Right lobe of liver (tissue), 6 donors: ENCODE results near the gene DCTN2. TPM values are rescaled to one million over a fixed set of nuclear protein-coding genes. Genes with fewer than 3 reads are reported as not detected.
"Not testable (repeated sequence)": the region's sequence is repeated elsewhere in the genome, so short reads cannot be mapped to it uniquely, and the experiment has no call there.

ENCODE experiments used
- ATAC-seq, 4 donors: fragments of 200-7000 bp; cut with Tn5 transposase; one replicate each; pipeline ENCODE4 v1.9.1; 2020; ENCODE audit warnings: mild to moderate bottlenecking in 4 of 4, moderate library complexity in 4 of 4
- DNase-seq, 3 donors: peaks; one replicate each; pipeline ENCODE4 v3.0.0-alpha.2; 2020
- H3K27ac ChIP-seq, 3 donors: fragments of 200-600 bp; one replicate each; pipeline ENCODE4 v1.8.0; 2022
- H3K27me3 ChIP-seq, 2 donors: fragments of 200-600 bp; one replicate each; pipeline ENCODE4 v1.8.0; 2022
- H3K36me3 ChIP-seq, 4 donors: fragments of 200-600 bp; sonication (generic) in 1 of 4; one replicate each; pipeline versions ENCODE4 v1.5.1 to v1.8.0; 2017 to 2022; ENCODE audit warnings: control low read depth in 1 of 4
- H3K4me1 ChIP-seq, 4 donors: fragments of 200-600 bp; sonication (generic) in 1 of 4; one replicate each; pipeline versions ENCODE4 v1.5.1 to v1.8.0; 2017 to 2022; ENCODE audit warnings: control low read depth in 1 of 4
- H3K4me3 ChIP-seq, 3 donors: fragments of 200-600 bp; one replicate each; pipeline ENCODE4 v1.8.0; 2022
- H3K9me3 ChIP-seq, 4 donors: fragments of 200-600 bp; sonication (generic) in 1 of 4; one replicate each; pipeline versions ENCODE4 v1.5.1 to v1.8.0; 2017 to 2022; ENCODE audit warnings: control low read depth in 1 of 4
- POLR2A ChIP-seq: fragments of 450-650 bp; IDR thresholded peaks from one replicate; pipeline ENCODE4 v1.6.1; 2017; ENCODE audit warnings: antibody characterized with exemption, mild to moderate bottlenecking
- WGBS: methylation state at CpG from one replicate; pipeline ENCODE4 v1.1.6; 2018; ENCODE audit warnings: low coverage, low lambda C conversion rate; ENCODE audit not compliant: insufficient coverage; ENCODE audit errors: missing lambda C conversion rate; 5-methylcytosine and 5-hydroxymethylcytosine counted together
- intact Hi-C, 2 donors: fragments of 100-400 bp; cut with DNase I; formaldehyde crosslinking; loops; one replicate each; pipeline versions ENCODE4 v1.11.2 to v1.14.1; 2022
- total RNA-seq, 6 experiments: library from RNA; depleted of rRNA in 2 of 6; stranded (reverse); fragments of >200 nt in 2 of 6; fragmentation: NEBNext Ultra II Directional in 3 of 6; extraction: Animal tissue kit (Norgen Biotek cat#: 25700) in 3 of 6; gene quantifications; one replicate each; pipeline versions ENCODE4 v1.1.0 to v1.2.4, GENCODE V29; 2016 to 2023
- TF ChIP-seq, protein P1 (sequence below), 4 donors: fragments of 200-600 bp in 3 of 4; fragments of 450-650 bp in 1 of 4; IDR thresholded peaks; one replicate each; pipeline versions ENCODE4 v1.5.1 to v1.8.0; 2016 to 2022; ENCODE audit warnings: antibody characterized with exemption in 4 of 4, mild to moderate bottlenecking in 2 of 4
- donor health status: DM: no; HTN: yes; CAD: no.
- donor health status: DM: no; HTN: no; CAD: no.
- donor health status: DM: no; HTN: no; CAD: no.
- donor health status: DM: no; HTN: yes; CAD: no.
- donor health status: DM: no; HTN: yes; CAD: no.

The DCTN2 gene
- total RNA-seq, 6 experiments from 2014 or later = 28.4 to 80.0 (median 36.0) TPM

DNA sequence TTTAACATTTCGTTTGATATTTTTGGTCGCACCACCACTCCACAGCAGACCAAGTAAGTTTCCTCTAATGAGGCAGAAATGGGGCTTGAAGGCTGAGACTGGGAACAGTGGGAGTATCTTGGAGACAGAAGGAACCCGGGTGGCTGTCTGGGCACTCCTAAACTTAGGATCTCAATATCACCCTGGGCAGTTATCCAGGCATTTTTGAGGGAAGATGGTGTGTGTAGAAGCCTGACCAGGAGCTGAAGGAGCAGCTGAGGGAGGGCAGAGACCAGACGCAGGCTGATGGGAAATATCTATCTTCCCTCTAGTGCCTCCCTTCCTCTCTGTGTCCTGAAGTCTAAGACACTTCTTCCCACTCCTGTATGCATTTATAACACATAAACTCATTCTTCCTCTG is 48.4 kb downstream of the DCTN2 start:
- TF ChIP-seq POLR2A = no peak
- TF ChIP-seq, protein P1, sequence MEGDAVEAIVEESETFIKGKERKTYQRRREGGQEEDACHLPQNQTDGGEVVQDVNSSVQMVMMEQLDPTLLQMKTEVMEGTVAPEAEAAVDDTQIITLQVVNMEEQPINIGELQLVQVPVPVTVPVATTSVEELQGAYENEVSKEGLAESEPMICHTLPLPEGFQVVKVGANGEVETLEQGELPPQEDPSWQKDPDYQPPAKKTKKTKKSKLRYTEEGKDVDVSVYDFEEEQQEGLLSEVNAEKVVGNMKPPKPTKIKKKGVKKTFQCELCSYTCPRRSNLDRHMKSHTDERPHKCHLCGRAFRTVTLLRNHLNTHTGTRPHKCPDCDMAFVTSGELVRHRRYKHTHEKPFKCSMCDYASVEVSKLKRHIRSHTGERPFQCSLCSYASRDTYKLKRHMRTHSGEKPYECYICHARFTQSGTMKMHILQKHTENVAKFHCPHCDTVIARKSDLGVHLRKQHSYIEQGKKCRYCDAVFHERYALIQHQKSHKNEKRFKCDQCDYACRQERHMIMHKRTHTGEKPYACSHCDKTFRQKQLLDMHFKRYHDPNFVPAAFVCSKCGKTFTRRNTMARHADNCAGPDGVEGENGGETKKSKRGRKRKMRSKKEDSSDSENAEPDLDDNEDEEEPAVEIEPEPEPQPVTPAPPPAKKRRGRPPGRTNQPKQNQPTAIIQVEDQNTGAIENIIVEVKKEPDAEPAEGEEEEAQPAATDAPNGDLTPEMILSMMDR (IDR thresholded peaks at IDR 0.05) = no peak
- Histone ChIP-seq H3K4me3 (no peak overlapping the region), H3K4me1 (no peaks in the 10 kb centered on the region), H3K27me3 (no peaks in the 10 kb centered on the region), H3K36me3 (peaks cover 0 to 49% (median 17%) of the 10 kb centered on the region in 4 donors), H3K27ac (no peak overlapping the region), H3K9me3 (no peaks in the 10 kb centered on the region)
- ATAC-seq = no peak
- no peak for DNase-seq
- WGBS = 87% methylated on average over 3 of the region's 4 CpGs
- intact Hi-C loops = no loop called here

DNA sequence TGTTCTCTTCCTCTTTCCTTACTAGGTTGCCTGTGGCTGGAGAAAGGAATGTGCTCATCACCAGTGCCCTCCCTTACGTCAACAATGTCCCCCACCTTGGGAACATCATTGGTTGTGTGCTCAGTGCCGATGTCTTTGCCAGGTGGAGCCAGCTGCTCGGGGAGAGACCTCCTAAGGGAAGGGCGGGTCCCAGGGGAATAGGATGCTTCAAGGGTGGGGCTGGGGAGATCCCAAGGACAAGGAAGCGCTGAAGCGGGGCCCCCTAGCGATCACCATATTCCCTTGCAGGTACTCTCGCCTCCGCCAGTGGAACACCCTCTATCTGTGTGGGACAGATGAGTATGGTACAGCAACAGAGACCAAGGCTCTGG is 48.9 kb downstream of the DCTN2 start:
- TF ChIP-seq POLR2A = no peak
- TF ChIP-seq, protein P1 (IDR thresholded peaks at IDR 0.05) = no peak
- ATAC-seq = no peak
- Histone ChIP-seq H3K4me3 (no peak overlapping the region), H3K9me3 (no peaks in the 10 kb centered on the region), H3K4me1 (no peaks in the 10 kb centered on the region), H3K36me3 (peaks cover 0 to 46% (median 17%) of the 10 kb centered on the region in 4 donors), H3K27ac (no peak overlapping the region), H3K27me3 (no peaks in the 10 kb centered on the region)
- intact Hi-C loops = no loop called here
- WGBS = 79% methylated on average over 6 of the region's 9 CpGs
- no peak for DNase-seq

DNA sequence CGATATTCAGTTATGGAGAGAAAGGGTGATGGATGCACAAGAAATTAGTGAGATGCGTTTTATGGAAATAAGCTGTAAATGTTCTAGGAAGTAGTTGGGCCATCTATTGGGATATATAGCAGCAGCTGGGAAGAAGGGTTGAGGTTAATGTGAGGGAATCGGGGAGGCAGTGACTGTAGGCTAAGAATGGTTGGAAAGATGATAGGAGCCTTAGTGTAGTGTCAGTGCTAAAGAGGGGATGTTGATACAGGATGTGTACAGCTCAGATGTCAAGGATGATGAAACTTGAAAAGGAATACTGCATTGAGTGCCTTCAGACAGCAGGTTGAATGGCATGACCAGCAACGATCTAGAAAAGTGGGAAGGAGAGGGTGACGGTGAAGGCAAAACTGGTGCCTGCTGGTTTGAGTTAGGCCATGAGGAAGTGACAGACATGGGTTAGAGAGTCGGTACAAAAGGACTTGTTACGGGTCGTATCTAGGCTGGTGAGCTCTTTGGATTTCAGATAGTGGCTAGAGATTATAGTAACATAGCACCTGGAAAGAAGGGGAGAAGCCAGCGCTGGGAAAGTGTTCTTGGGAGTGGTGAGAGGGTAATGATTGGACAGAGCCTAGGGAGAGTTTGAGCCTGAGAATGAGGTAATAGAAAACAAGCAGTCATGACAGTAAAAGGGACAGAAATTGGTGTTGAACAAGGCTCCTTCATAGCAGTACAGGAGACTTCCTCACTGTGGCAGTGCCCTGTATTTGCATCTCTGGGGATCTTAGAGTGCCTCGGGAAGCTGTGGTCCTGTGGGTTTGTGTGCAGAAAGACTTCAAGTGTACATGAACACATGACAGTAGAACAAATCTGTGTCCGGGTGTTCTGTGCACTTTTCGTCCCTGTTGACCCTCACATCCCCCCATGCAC is 49.5 kb downstream of the DCTN2 start:
- no peak overlapping the region for H3K4me3 ChIP-seq
- H3K36me3 ChIP-seq = peaks cover 0 to 50% (median 19%) of the 10 kb centered on the region in 4 donors
- H3K27me3 ChIP-seq = no peaks in the 10 kb centered on the region
- DNase-seq = no peak
- no peaks in the 10 kb centered on the region for H3K9me3 ChIP-seq
- no peak for TF ChIP-seq POLR2A
- TF ChIP-seq, protein P1 (IDR thresholded peaks at IDR 0.05) = no peak
- no peak for ATAC-seq
- no peak overlapping the region for H3K27ac ChIP-seq
- WGBS = 95% methylated on average over 10 of the region's 12 CpGs
- no peaks in the 10 kb centered on the region for H3K4me1 ChIP-seq
- intact Hi-C loops = no loop called here

DNA sequence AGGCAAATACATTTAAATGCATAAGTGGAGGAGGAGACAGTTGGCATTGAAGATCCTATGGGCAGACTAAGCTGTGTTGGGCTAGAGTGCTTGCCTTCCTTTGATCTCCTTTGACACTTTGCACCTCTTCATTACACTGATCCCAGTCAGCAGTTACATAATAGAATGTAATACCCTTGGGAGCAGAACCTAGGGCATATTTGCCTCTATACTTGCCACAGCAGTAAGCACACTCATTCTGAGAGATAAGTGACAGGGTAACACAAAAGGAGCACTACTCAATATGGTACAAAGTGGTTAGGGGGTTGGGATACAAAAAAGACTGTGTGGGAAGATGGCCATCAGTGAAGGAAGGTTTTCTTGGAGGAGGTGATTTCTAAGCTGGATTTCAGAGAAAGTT is 50.2 kb downstream of the DCTN2 start:
- ATAC-seq (no peak), DNase-seq (no peak)
- intact Hi-C loops = no loop called here
- H3K27me3 ChIP-seq = no peaks in the 10 kb centered on the region
- no peak overlapping the region for H3K27ac ChIP-seq
- no peaks in the 10 kb centered on the region for H3K9me3 ChIP-seq
- no peaks in the 10 kb centered on the region for H3K4me1 ChIP-seq
- peaks cover 0 to 50% (median 19%) of the 10 kb centered on the region in 4 donors for H3K36me3 ChIP-seq
- no peak overlapping the region for H3K4me3 ChIP-seq
- TF ChIP-seq, protein P1 (IDR thresholded peaks at IDR 0.05) = no peak
- no peak for TF ChIP-seq POLR2A

DNA sequence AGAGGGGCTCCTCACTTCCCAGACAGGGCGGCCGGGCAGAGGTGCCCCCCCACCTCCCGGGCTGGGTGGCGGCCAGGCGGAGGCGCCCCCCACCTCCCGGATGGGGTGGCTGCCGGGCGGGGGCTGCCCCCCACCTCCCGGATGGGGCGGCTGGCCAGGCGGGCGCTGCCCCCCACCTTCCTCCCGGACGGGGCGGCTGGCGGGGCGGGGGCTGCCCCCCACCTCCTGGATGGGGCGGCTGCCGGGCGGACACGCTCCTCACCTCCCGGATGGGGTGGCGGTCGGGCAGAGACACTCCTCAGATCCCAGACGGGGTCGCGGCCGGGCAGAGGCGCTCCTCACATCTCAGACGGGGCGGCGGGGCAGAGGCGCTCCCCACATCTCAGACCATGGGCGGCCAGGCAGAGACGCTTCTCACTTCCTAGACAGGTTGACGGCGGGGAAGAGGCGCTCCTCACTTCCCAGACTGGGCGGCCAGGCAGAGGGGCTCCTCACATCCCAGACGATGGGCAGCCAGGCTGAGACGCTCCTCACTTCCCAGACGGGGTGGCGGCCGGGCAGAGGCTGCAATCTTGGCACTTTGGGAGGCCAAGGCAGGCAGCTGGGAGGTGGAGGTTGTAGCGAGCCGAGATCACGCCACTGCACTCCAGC is 51.8 kb downstream of the DCTN2 start:
- DNase-seq, intact Hi-C loops: not testable (repeated sequence)

More for the DNA sequence above, 51.8 kb downstream of the DCTN2 start:
- not testable (repeated sequence) for H3K4me1 ChIP-seq, H3K9me3 ChIP-seq, H3K27ac ChIP-seq, H3K27me3 ChIP-seq, H3K4me3 ChIP-seq, ATAC-seq
- 75% methylated on average over 4 of the region's 48 CpGs for WGBS
- peaks cover 0 to 55% (median 23%) of the 10 kb centered on the region in 4 donors for H3K36me3 ChIP-seq
